ENCODE data around the gene BFSP2.

BFSP2 gene

GRCh38 chr3:133490468-133491351 is 90.9 kb downstream of the BFSP2 start:
- H3K4me3 ChIP-seq (ENCODE audit: low read length), result peak overlapping the region; percentile 94
- no peaks in the 10 kb centered on the region for H3K27me3 ChIP-seq (ENCODE audit: control insufficient read depth, low read length)
- H3K4me1 ChIP-seq (ENCODE audit: control insufficient read depth, low read length), result peaks cover 66% of the 10 kb centered on the region
- H4K20me1 ChIP-seq (ENCODE audit: control insufficient read depth, insufficient read depth, low read depth, low read length), result no peaks in the 10 kb centered on the region
- no peaks in the 10 kb centered on the region for H3K9me2 ChIP-seq (replicated peaks; ENCODE audit: control insufficient read depth, low read length)
- peaks cover 49% of the 10 kb centered on the region for H3K79me2 ChIP-seq (ENCODE audit: control insufficient read depth, low read length)
- TF ChIP-seq, protein P1, sequence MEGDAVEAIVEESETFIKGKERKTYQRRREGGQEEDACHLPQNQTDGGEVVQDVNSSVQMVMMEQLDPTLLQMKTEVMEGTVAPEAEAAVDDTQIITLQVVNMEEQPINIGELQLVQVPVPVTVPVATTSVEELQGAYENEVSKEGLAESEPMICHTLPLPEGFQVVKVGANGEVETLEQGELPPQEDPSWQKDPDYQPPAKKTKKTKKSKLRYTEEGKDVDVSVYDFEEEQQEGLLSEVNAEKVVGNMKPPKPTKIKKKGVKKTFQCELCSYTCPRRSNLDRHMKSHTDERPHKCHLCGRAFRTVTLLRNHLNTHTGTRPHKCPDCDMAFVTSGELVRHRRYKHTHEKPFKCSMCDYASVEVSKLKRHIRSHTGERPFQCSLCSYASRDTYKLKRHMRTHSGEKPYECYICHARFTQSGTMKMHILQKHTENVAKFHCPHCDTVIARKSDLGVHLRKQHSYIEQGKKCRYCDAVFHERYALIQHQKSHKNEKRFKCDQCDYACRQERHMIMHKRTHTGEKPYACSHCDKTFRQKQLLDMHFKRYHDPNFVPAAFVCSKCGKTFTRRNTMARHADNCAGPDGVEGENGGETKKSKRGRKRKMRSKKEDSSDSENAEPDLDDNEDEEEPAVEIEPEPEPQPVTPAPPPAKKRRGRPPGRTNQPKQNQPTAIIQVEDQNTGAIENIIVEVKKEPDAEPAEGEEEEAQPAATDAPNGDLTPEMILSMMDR (IDR thresholded peaks at IDR 0.05; ENCODE audit: low read depth, low read length, poor library complexity, severe bottlenecking), result no peak
- TF ChIP-seq EZH2phosphoT487 (IDR thresholded peaks at IDR 0.05; ENCODE audit: borderline replicate concordance, low read length), result no peak
- peaks cover 37% of the 10 kb centered on the region for H3F3A ChIP-seq (ENCODE audit: control insufficient read depth, insufficient read depth)
- peaks cover 32% of the 10 kb centered on the region for H3K36me3 ChIP-seq (ENCODE audit: control insufficient read depth, low read length)
- H3K4me2 ChIP-seq (ENCODE audit: low read length), result peak overlapping the region; percentile 96
- H3K27ac ChIP-seq (ENCODE audit: low read depth, low read length), result peak overlapping the region; percentile 99
- H3K9me3 ChIP-seq (ENCODE audit: control insufficient read depth, insufficient read depth, low read length), result peaks cover 20% of the 10 kb centered on the region

DNA sequence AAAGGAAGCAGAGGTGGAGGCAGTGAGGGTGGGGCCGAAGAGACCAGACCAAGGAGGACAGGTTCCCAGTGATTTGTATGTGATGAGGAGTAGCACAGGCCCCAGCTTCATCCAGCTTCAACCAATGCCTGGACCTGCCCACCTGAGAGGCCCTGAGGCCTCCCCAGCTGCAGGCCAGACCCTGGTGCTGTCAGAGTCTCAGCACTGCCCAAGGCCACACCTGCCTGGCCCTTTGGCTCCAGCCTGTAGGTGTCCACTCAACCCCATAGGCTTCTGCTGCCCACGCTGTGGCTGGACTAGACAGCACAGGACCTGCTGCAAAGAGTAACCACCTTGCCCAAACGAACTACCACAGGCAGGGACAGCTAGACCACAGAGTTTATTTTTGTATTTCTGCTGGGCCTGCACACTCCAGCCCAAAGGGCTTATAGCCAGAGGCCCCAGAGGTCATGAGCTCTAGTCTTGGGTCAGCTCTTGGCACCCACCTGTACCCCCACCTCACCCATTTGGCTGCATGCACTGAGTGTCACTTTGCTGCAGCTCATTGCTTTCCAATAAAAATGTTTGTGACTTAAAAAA is 91.7 kb downstream of the BFSP2 start:
- H3F3A ChIP-seq (ENCODE audit: control insufficient read depth, insufficient read depth), result peaks cover 44% of the 10 kb centered on the region
- peak overlapping the region; percentile 96 for H3K4me2 ChIP-seq (ENCODE audit: low read length)
- H3K27ac ChIP-seq (ENCODE audit: low read depth, low read length), result peak overlapping the region; percentile 99
- H3K79me2 ChIP-seq (ENCODE audit: control insufficient read depth, low read length), result peaks cover 43% of the 10 kb centered on the region
- peak overlapping the region; percentile 94 for H3K4me3 ChIP-seq (ENCODE audit: low read length)
- no peaks in the 10 kb centered on the region for H4K20me1 ChIP-seq (ENCODE audit: control insufficient read depth, insufficient read depth, low read depth, low read length)
- no peaks in the 10 kb centered on the region for H3K9me2 ChIP-seq (replicated peaks; ENCODE audit: control insufficient read depth, low read length)
- peaks cover 66% of the 10 kb centered on the region for H3K4me1 ChIP-seq (ENCODE audit: control insufficient read depth, low read length)
- TF ChIP-seq, protein P1 (IDR thresholded peaks at IDR 0.05; ENCODE audit: low read depth, low read length, poor library complexity, severe bottlenecking), result no peak
- no peak for TF ChIP-seq EZH2phosphoT487 (IDR thresholded peaks at IDR 0.05; ENCODE audit: borderline replicate concordance, low read length)
- H3K36me3 ChIP-seq (ENCODE audit: control insufficient read depth, low read length), result peaks cover 26% of the 10 kb centered on the region
- H3K9me3 ChIP-seq (ENCODE audit: control insufficient read depth, insufficient read depth, low read length), result peaks cover 15% of the 10 kb centered on the region
- no peaks in the 10 kb centered on the region for H3K27me3 ChIP-seq (ENCODE audit: control insufficient read depth, low read length)

DNA sequence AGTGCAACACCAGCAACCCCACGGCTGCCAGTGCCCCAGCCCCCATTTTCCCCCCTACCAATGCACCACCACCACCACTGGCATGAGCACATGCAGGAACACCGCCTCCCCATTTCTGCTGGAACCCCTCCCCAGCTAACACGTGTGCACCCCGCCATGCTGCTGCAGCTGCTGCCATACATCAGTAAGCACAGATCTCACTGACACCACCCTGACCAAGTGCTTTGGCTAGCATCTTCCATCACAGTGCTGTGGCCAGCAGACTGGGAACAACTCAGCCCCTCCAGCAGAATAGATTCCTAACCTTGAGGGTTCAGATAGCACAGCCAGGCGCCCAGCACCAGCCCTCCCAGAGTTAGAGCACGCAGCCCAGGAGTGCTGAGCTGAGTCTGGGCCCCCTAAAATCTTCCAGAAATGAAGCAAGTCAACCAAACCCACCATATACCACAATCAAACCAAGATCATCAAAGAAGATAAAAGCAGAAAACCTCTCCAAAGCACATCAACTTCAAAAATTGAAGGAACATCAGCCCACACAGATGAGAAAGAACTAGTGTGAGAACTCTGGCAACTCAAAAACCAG is 92.4 kb downstream of the BFSP2 start:
- Histone ChIP-seq H3F3A (ENCODE audit: control insufficient read depth, insufficient read depth) (peaks cover 44% of the 10 kb centered on the region), H4K20me1 (ENCODE audit: control insufficient read depth, insufficient read depth, low read depth, low read length) (no peaks in the 10 kb centered on the region), H3K27ac (ENCODE audit: low read depth, low read length) (peak overlapping the region; percentile 99), H3K79me2 (ENCODE audit: control insufficient read depth, low read length) (peaks cover 36% of the 10 kb centered on the region), H3K4me2 (ENCODE audit: low read length) (peak overlapping the region; percentile 96), H3K4me1 (ENCODE audit: control insufficient read depth, low read length) (peaks cover 66% of the 10 kb centered on the region), H3K4me3 (ENCODE audit: low read length) (peak overlapping the region; percentile 94), H3K9me2 (replicated peaks; ENCODE audit: control insufficient read depth, low read length) (no peaks in the 10 kb centered on the region), H3K27me3 (ENCODE audit: control insufficient read depth, low read length) (no peaks in the 10 kb centered on the region), H3K36me3 (ENCODE audit: control insufficient read depth, low read length) (peaks cover 19% of the 10 kb centered on the region), H3K9me3 (ENCODE audit: control insufficient read depth, insufficient read depth, low read length) (peaks cover 8% of the 10 kb centered on the region)
- no peak for TF ChIP-seq EZH2phosphoT487 (IDR thresholded peaks at IDR 0.05; ENCODE audit: borderline replicate concordance, low read length)
